GM12878 (cell line): ENCODE measurements around the gene NSUN7.

Experiments used
- CHD4 ChIP-seq: fragments of 200-600 bp; sonication (generic); IDR thresholded peaks from 2 replicates; pipeline ENCODE4 v1.6.1; 2016; ENCODE audit warnings: mild to moderate bottlenecking
- EP300 ChIP-seq, 2 experiments: fragments of 150-350 bp in 1 of 2; IDR thresholded peaks; 2 replicates each; pipeline ENCODE4 v1.6.1; 2011 to 2012; ENCODE audit warnings: low read depth in 2 of 2, low read length in 2 of 2, borderline replicate concordance in 1 of 2, improper control_type of control experiment in 1 of 2, inconsistent platforms in 1 of 2; ENCODE audit not compliant: control insufficient read depth in 1 of 2
- GATAD2B ChIP-seq: fragments of 450-650 bp; conservative IDR thresholded peaks from 2 replicates; pipeline ENCODE4 v1.6.1; 2017; ENCODE audit warnings: low read depth, mild to moderate bottlenecking, moderate library complexity
- POLR2A ChIP-seq: IDR thresholded peaks from 2 replicates; pipeline ENCODE4 v1.6.1; 2011; ENCODE audit warnings: low read depth, mild to moderate bottlenecking, low read length
- SRF ChIP-seq, 2 experiments: IDR thresholded peaks; 2 replicates each; pipeline ENCODE4 v1.6.1; 2011; ENCODE audit warnings: low read depth in 2 of 2, low read length in 2 of 2, mild to moderate bottlenecking in 1 of 2, moderate library complexity in 1 of 2
- TF ChIP-seq, protein P1 (sequence below), 3 experiments: IDR thresholded peaks in 2 of 3; conservative IDR thresholded peaks in 1 of 3; 2 replicates each; pipeline ENCODE4 v1.5.1; 2011; ENCODE audit warnings: low read depth in 3 of 3, low read length in 3 of 3, mild to moderate bottlenecking in 3 of 3, control low read depth in 2 of 3, moderate library complexity in 2 of 3, inconsistent platforms in 1 of 3, mixed read lengths in 1 of 3; ENCODE audit not compliant: control insufficient read depth in 2 of 3, insufficient read depth in 1 of 3; ENCODE audit errors: extremely low read depth in 1 of 3
- TF ChIP-seq, protein P2 (sequence below): IDR thresholded peaks from 2 replicates; pipeline ENCODE4 v1.6.1; 2011; ENCODE audit warnings: borderline replicate concordance, low read depth, mild to moderate bottlenecking, moderate library complexity, mixed read lengths, low read length; ENCODE audit not compliant: insufficient read depth; ENCODE audit errors: extremely low read length

DNA sequence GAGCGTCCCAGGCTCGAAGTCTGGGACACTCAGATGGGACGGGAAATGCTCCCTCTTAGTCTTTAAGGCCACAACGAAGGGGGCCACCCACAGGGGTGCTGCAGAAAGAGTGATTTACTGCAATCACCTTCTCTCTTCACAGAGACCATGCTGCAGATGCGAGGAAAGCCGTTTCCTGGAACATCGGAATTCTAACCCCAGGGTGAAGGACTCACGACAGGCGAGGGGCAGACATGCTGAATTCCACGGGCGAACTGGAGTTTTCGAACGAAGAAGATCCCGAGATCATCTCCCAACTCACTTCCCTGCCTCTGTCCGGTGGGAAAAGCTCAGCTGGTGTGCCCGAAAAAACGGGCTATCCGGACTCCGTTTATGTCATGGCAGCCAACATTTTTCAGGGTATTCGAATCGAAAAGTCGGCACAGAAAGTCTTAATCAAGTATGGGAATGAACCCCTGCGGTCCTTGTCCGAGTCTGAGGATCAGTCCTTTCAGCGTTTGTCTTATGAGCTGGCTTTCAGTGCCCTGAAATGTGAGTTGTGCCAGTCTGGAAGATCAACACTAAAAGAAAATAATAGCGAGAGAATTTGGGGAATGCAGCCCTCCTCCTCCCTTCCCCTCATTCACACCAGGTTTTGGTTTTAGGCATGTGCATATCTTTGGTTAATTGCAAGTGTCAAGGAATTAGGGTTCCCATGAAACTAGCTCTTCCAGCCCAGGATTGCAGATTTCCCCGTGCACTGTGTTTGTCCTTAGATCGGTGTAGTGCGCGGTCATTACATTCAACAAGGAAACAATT is 905 bp downstream of the NSUN7 start:
- TF ChIP-seq, protein P1, sequence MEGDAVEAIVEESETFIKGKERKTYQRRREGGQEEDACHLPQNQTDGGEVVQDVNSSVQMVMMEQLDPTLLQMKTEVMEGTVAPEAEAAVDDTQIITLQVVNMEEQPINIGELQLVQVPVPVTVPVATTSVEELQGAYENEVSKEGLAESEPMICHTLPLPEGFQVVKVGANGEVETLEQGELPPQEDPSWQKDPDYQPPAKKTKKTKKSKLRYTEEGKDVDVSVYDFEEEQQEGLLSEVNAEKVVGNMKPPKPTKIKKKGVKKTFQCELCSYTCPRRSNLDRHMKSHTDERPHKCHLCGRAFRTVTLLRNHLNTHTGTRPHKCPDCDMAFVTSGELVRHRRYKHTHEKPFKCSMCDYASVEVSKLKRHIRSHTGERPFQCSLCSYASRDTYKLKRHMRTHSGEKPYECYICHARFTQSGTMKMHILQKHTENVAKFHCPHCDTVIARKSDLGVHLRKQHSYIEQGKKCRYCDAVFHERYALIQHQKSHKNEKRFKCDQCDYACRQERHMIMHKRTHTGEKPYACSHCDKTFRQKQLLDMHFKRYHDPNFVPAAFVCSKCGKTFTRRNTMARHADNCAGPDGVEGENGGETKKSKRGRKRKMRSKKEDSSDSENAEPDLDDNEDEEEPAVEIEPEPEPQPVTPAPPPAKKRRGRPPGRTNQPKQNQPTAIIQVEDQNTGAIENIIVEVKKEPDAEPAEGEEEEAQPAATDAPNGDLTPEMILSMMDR (IDR thresholded peaks at IDR 0.05 in 2 of 3, conservative IDR thresholded peaks at IDR 0.05 in 1 of 3; ENCODE audit: control insufficient read depth in 2 of 3, extremely low read depth in 1 of 3, insufficient read depth in 1 of 3, low read depth in 3 of 3, low read length in 3 of 3), result no peak
- TF ChIP-seq CHD4 (no peak), SRF (IDR thresholded peaks at IDR 0.05; ENCODE audit: low read depth in 2 of 2, low read length in 2 of 2) (no peak), EP300 (IDR thresholded peaks at IDR 0.05; ENCODE audit: borderline replicate concordance in 1 of 2, control insufficient read depth in 1 of 2, low read depth in 2 of 2, low read length in 2 of 2) (no peak), GATAD2B (no peak), POLR2A (no peak)
- TF ChIP-seq, protein P2, sequence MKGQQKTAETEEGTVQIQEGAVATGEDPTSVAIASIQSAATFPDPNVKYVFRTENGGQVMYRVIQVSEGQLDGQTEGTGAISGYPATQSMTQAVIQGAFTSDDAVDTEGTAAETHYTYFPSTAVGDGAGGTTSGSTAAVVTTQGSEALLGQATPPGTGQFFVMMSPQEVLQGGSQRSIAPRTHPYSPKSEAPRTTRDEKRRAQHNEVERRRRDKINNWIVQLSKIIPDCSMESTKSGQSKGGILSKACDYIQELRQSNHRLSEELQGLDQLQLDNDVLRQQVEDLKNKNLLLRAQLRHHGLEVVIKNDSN, result no peak
